GM23338 (cell line): Measurements from ENCODE around the gene DOCK1.

Experiments
- EZH2phosphoT487 ChIP-seq: fragments of 200-600 bp; sonication (generic); IDR thresholded peaks from one replicate; pipeline ENCODE4 v1.8.1; 2018; ENCODE audit warnings: antibody characterized with exemption; ENCODE audit not compliant: unreplicated experiment
- POLR2AphosphoS5 ChIP-seq: IDR thresholded peaks from 2 replicates; pipeline ENCODE4 v1.6.1; 2016; ENCODE audit warnings: antibody characterized with exemption, low read depth
- STAT1 ChIP-seq: IDR thresholded peaks from one replicate; pipeline ENCODE4 v1.6.1; 2016; ENCODE audit warnings: antibody characterized with exemption; ENCODE audit not compliant: unreplicated experiment
- ZNF331 ChIP-seq: fragments of 250-450 bp; sonication (Bioruptor Pico); IDR thresholded peaks from 2 replicates; pipeline ENCODE4 v1.5.0; 2020; ENCODE audit warnings: low read depth, mild to moderate bottlenecking, moderate library complexity
- TF ChIP-seq, protein P1 (sequence below), 2 experiments: fragments of 200-600 bp in 1 of 2; sonication (generic) in 1 of 2; conservative IDR thresholded peaks; 2 replicates each; pipeline versions ENCODE4 v1.5.1 to v1.6.1; 2016 to 2017; ENCODE audit warnings: antibody characterized with exemption in 2 of 2, low read depth in 2 of 2, mild to moderate bottlenecking in 2 of 2, moderate library complexity in 1 of 2
- TF ChIP-seq, protein P2 (sequence below): IDR thresholded peaks from one replicate; pipeline ENCODE4 v1.6.1; 2018; ENCODE audit warnings: antibody characterized with exemption; ENCODE audit not compliant: unreplicated experiment

DNA sequence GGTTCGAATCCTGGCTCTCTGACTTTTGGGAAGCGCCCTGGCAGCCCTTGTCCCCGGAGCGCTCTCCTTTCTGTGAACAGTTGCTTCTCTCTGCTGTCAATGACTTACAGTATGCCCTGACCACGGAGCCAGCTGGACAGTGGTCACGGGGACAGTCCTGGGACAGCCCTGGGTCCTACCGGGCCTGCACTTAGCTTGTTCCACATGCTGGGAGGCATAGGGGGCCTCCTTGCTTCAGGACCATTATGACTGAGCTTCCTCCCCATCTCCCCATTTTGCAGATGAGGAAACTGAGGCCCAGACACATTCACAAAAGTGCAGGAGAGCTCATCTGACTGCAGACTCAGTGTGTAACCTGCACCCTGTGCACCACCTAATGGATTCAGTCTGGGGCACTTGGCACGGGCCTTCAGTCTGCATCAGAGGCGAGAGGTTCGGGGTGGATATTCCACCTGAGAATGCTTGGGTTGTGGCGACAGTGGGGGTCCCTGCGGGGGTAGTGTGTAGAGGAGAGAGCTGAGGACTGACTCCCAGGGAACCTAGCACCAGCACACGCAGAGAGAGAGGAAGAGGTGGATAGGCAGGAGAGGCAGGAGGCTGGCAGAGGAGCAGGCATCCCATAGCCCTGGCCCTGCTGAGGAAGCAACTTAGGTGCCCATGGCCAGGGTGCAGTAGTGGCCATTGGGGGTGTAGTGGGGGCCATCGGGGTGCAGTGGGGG, 1.6 kb downstream of the DOCK1 start:
- TF ChIP-seq, protein P1, sequence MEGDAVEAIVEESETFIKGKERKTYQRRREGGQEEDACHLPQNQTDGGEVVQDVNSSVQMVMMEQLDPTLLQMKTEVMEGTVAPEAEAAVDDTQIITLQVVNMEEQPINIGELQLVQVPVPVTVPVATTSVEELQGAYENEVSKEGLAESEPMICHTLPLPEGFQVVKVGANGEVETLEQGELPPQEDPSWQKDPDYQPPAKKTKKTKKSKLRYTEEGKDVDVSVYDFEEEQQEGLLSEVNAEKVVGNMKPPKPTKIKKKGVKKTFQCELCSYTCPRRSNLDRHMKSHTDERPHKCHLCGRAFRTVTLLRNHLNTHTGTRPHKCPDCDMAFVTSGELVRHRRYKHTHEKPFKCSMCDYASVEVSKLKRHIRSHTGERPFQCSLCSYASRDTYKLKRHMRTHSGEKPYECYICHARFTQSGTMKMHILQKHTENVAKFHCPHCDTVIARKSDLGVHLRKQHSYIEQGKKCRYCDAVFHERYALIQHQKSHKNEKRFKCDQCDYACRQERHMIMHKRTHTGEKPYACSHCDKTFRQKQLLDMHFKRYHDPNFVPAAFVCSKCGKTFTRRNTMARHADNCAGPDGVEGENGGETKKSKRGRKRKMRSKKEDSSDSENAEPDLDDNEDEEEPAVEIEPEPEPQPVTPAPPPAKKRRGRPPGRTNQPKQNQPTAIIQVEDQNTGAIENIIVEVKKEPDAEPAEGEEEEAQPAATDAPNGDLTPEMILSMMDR (conservative IDR thresholded peaks at IDR 0.05; ENCODE audit: low read depth in 2 of 2): no peak
- no peak for TF ChIP-seq POLR2AphosphoS5
- no peak for TF ChIP-seq EZH2phosphoT487
- TF ChIP-seq, protein P2, sequence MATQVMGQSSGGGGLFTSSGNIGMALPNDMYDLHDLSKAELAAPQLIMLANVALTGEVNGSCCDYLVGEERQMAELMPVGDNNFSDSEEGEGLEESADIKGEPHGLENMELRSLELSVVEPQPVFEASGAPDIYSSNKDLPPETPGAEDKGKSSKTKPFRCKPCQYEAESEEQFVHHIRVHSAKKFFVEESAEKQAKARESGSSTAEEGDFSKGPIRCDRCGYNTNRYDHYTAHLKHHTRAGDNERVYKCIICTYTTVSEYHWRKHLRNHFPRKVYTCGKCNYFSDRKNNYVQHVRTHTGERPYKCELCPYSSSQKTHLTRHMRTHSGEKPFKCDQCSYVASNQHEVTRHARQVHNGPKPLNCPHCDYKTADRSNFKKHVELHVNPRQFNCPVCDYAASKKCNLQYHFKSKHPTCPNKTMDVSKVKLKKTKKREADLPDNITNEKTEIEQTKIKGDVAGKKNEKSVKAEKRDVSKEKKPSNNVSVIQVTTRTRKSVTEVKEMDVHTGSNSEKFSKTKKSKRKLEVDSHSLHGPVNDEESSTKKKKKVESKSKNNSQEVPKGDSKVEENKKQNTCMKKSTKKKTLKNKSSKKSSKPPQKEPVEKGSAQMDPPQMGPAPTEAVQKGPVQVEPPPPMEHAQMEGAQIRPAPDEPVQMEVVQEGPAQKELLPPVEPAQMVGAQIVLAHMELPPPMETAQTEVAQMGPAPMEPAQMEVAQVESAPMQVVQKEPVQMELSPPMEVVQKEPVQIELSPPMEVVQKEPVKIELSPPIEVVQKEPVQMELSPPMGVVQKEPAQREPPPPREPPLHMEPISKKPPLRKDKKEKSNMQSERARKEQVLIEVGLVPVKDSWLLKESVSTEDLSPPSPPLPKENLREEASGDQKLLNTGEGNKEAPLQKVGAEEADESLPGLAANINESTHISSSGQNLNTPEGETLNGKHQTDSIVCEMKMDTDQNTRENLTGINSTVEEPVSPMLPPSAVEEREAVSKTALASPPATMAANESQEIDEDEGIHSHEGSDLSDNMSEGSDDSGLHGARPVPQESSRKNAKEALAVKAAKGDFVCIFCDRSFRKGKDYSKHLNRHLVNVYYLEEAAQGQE: no peak
- no peak for TF ChIP-seq STAT1
- TF ChIP-seq ZNF331 (CRISPR knock-in tag): no peak
